RPMI7951 (cell line): ENCODE data around the gene OR11H7. TPM values are rescaled to one million over a fixed set of nuclear protein-coding genes. Genes with fewer than 3 reads are reported as not detected.
"Not testable (repeated sequence)": the region's sequence is repeated elsewhere in the genome, so short reads cannot be mapped to it uniquely, and the experiment has no call there.

ENCODE experiments used
- DNase-seq: peaks from one replicate; pipeline ENCODE4 v3.0.0-alpha.2; 2012; ENCODE audit warnings: low read depth
- total RNA-seq: library from RNA; depleted of rRNA; stranded (reverse); fragments of >200 nt; shearing (Covaris generic); gene quantifications from 2 replicates; pipeline ENCODE4 v1.2.3, GENCODE V29; 2014; rRNA removed

The OR11H7 gene
- not detected in 2 replicates for total RNA-seq

DNA sequence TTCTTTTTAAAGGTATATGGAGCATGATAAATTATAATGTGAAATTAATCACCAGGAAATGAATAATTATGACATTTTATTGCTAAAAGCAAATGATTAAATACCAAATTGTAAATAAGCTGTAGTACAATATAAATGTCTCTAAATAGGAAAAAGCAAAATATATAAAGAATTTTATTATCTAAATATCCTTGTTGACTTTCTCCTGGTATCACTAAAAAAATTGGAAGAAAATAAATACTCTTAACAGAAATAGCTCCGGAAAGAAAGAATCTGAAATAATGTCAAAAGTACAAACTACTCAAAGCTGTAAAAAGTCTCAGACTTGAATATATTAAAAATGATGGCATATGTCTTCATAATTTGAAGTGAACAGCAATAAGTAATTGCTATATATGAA lies at the start of gene OR11H7:
OR11H7 (plus strand) TSS at position 301 of the 400 bp plus-strand sequence.
- no peak for DNase-seq

DNA sequence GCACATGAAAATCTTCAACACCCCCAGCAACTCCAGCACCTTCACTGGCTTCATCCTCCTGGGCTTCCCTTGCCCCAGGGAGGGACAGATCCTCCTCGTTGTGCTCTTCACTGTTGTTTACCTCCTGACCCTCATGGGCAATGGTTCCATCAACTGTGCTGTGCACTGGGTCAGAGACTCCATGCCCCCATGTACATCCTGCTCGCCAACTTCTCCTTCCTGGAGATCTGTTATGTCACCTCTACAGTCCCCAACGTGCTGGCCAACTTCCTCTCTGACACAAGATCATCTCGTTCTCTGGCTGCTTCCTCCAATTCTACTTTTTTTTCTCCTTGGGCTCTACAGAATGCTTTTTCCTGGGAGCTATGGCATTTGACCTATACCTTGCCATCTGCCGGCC lies 49.6 kb upstream of the OR11H7 start:
- DNase-seq, result no peak

DNA sequence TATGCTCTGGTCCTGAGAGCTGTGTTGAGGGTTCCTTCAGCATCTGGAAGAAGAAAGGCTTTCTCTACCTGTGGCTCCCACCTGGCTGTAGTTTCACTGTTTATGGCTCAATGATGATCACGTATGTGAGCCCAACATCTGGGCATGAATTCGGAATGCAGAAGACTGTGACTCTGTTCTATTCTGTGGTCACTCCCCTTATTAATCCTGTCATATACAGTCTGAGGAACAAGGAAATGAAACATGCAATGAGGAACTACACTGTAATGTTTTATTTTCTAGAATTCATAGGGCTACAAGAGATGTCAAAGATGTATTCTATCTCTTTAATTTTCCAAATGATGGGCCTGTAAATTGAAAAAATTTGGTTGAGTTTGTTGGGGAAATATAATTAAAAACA lies 48.9 kb upstream of the OR11H7 start:
- DNase-seq, result no peak

DNA sequence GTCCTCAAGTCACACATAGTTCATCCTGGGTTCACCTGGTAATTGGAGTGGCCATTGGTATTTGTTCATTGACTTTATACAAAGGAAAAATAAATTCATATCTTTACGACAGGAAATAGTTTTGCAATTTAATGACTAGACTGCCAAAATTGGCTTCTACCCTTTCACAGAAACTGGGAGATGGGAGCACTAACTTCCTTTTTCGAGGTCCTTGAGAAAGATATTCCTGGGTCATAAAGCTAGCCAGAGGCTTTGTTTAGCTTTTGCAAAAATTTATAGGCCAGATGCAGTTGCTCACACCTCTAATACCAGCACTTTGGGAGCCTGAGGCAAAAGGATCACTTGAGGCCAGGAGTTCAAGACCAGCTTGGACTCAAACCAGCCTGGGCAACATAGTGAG lies 48.3 kb upstream of the OR11H7 start:
- DNase-seq, result no peak

DNA sequence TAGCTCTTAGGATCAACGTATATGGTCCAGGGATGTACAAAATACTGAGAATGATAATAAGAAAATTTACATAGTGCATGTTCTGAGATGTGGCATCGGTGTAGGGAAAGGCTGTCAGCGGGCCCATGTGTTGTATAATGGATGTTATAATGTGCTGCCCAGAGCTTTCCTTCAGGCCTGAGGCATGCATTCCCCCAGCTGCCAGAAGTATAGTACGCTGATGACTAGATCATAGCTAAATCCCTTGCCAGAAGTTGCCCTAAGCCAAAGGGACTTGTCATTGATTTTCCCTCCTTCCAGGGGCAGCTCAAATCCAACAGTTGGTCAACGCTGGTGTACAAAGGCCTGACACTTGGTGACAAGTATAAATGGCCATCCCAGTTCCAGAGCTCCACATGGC lies 44.6 kb upstream of the OR11H7 start:
- no peak for DNase-seq

DNA sequence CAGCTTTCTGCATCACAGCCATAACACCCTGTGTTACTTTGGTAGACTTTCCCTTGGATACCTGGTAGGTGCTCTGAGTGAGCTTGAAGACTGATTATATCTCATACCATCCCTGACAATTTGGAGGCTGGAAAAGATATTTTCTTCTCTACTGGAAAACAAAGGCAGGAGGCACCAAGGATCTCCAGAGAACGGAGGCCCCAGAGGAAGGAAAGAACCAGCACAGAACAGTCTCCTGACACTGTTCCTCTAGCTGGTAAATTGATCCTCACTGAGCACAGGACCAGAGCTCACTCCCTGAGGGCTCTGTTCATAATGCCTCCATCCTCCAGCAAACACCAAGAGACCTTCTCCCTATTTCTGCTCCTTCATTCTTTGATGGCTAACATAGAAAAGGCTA lies 38.2 kb upstream of the OR11H7 start, which contains the start of gene OR11G2:
OR11G2 (plus strand) TSS at position 301 of the 400 bp plus-strand sequence. CDS start 6,542 bp downstream, outside the sequence.
- no peak for DNase-seq

DNA sequence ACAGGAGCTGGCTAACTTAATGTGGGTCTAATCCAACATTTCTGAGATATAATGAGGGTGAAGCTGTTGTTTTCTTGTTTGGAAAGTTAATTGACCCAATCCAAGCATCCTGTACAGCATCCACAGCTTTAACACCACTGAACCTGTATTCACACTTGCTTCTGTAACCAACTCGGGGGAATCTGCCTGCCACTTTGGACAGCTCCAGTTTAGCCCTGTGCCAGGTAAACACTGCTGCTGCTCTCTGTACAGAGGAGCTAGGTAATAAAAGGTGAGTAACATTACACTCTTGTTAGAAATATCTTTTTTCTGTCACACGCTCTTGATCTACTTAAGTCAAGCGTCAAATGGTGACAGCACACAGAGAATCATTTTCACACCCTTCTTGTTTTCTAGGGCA lies 37.4 kb upstream of the OR11H7 start:
- DNase-seq, result no peak

DNA sequence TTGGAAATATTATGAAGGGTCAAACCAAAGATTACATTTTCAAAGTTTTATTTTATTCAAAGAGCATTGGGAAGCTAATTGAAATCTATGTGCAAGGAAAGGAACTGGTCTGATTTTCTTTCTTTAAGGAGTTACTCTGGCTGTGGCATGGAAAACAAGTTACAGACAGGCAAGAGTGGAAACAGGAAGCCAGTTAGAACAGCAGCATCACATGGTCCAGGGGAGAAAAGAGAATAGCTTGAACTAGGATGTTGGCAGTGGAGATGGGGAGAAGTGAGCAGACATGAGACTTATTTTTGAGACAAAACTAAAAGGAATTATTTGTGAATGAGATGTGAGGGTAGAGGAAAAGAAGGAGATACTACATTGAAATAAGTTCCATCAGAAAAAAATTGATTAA lies 34.7 kb upstream of the OR11H7 start:
- DNase-seq, result no peak

DNA sequence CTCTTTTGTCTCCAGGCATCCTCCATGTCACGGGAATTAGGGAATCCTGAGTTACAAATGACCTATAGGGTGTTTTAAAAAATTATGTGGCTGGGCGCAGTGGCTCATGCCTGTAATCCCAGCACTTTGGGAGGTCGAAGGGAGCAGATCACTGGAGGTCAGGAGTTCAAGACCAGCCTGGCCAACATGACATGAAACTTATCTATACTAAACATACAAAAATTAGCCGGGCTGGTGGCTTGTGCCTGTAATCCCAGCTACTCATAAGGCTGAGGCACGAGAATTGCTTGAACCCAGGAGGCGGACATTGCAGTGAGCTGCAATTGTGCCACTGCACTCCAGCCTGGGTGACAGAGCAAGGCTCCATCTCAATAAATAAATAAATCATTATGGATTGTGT lies 33.6 kb upstream of the OR11H7 start:
- not testable (repeated sequence) for DNase-seq

DNA sequence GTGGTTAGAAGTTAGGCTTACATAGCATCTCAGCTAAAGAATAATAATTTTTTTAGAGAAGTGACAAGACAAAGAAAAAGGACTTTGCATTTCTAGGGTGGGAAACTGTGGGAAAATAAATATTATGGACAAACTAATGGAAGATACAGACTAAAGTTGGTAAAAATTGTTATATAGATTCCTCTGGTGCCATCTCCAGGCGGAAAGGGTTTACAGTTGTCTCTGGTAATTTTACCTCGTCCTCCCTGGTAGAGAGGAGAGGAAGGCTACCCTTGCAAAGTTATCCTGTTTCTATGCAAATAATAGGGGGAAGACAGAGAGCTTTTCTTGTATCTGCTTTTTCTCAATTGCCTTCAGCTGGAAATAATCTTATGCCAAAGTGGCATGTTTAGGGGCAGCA lies 32.9 kb upstream of the OR11H7 start:
- no peak for DNase-seq

DNA sequence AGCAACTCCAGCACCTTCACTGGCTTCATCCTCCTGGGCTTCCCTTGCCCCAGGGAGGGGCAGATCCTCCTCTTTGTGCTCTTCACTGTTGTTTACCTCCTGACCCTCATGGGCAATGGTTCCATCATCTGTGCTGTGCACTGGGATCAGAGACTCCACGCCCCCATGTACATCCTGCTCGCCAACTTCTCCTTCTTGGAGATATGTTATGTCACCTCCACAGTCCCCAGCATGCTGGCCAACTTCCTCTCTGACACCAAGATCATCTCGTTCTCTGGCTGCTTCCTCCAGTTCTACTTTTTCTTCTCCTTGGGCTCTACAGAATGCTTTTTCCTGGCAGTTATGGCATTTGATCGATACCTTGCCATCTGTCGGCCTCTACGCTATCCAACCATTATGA lies 31.3 kb upstream of the OR11H7 start:
- no peak for DNase-seq

DNA sequence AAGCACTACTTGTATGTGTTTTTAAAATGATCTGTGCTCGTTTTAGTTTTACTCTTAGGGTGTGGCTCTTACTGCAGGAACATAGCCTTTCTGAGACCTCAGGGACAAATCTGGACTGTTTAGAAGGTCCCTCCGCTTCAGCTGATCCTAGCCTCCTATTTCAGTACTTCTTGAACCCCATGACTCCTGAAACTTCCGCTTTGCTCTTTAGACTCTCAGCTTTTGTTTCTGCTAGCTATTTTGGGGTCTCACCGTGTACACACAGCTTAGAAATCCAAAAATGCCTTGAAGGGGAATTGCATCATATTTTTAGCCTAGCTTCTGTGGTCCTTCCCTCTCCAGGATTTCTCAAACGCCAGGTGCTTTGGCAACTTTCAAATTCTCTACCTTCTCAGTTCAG lies 29.8 kb upstream of the OR11H7 start:
- no peak for DNase-seq

DNA sequence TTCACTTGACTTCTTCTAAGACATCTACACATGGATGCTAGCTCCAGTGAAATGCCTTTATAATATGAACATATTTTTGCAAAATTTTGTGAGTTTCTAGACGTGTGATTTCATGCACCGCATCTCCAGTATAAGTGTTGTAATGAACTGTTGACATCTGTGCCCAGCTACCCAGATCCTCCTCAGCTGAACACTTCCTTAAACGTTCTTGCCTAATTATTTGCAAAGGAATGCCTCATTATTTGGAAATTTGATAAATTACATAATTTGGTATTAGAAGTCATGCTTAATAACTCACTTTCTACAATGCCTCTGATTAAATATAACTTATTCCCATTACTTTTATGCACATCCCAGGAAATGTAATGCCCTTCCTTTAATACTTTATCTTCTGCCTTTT lies 24.1 kb upstream of the OR11H7 start:
- DNase-seq, result no peak

DNA sequence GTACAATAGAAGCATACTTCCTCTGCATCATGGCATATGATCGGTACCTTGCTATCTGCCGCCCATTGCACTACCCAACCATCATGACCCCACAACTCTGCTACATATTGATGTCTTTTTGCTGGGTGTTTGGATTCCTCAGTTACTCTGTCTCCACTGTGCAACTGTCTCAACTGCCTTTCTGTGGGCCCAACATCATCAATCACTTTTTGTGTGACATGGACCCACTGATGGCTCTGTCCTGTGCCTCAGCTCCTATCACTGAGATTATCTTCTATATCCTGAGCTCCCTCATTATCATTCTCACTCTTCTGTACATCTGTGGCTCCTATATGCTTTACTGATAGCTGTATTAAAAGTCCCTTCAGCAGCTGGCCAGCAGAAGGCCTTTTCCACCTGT lies 19.2 kb upstream of the OR11H7 start:
- no peak for DNase-seq

DNA sequence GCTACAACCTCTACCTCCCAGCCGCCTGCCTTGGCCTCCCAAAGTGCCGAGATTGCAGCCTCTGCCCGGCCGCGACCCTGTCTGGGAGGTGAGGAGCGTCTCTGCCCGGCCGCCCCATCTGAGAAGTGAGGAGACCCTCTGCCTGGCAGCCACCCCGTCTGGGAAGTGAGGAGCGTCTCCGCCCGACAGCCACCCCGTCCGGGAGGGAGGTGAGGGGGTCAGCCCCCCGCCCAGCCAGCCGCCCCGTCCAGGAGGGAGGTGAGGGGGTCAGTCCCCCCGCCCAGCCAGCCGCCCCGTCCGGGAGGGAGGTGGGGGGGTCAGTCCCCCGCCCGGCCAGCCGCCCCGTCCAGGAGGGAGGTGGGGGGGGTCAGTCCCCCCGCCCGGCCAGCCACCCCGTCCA lies 16.4 kb upstream of the OR11H7 start:
- DNase-seq, result not testable (repeated sequence)

DNA sequence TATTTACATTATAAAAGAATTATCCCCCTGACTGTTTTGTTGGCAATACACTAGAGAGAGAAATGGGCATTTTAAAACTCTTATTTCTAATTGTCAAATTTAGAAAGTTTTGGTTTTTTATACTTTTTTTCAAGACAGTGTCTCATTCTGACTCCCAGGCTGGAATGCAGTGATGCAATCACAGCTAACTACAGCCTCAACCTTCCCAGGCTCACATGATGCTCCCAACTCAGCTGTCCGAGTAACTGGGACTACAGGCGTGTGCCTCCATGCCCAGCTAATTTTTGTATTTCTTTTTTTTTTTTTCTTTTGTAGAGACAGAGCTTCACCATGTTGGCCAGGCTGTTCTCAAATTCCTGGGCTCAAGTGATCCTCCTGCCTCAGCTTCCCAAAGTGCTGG lies 13.6 kb upstream of the OR11H7 start:
- peak; percentile 4 for DNase-seq

DNA sequence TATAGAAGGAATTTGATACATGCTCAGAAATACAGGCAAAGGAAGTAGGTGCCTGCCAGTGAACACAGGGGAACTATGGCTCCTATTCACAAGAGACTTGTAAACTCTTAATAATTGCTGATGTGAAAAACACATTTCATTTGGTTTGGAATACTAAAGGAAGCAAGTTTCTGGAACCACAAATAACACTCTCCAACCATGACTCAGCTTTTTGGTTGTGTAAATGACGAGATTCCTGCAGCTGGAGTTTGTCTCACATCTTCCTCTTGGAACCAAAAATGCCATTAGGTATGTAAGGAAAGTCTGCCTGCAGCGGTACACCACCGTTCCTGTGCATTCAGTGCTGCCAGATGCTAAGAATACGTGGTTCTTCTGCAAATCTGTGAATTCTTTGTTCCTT lies 9.7 kb upstream of the OR11H7 start:
- peak; percentile 51 for DNase-seq

DNA sequence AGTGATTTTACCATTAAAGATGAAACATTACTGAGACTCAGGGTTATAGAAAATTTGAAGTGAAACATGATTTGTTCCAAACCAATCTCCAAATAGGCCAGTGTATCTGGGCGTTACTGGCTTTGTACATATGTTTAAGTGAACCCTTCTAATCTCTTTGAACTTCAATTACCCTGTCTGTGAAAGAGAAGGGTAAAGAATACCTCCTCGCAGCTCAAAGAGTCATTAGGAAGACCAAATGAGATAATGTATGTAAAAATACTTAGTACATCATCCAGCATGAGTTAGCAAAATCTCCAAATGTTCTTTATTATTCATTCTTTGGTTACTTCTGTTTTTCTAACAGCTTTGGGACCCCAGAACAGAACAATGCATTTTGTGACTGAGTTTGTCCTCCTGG lies 5.4 kb upstream of the OR11H7 start, which contains the start of gene OR11H6:
OR11H6 (plus strand) TSS at position 301 of the 400 bp plus-strand sequence; CDS start at position 301, 0 bp downstream.
- no peak for DNase-seq

DNA sequence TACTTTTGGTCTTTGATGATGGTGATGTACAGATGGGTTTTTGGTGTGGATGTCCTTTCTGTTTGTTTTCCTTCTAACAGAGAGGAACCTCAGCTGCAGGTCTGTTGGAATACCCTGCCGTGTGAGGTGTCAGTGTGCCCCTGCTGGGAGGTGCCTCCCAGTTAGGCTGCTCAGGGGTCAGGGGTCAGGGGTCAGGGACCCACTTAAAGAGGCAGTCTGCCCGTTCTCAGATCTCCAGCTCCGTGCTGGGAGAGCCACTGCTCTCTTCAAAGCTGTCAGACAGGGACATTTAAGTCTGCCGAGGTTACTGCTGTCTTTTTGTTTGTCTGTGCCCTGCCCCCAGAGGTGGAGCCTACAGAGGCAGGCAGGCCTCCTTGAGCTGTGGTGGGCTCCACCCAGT lies 6.6 kb downstream of the OR11H7 start:
- DNase-seq, result not testable (repeated sequence)

DNA sequence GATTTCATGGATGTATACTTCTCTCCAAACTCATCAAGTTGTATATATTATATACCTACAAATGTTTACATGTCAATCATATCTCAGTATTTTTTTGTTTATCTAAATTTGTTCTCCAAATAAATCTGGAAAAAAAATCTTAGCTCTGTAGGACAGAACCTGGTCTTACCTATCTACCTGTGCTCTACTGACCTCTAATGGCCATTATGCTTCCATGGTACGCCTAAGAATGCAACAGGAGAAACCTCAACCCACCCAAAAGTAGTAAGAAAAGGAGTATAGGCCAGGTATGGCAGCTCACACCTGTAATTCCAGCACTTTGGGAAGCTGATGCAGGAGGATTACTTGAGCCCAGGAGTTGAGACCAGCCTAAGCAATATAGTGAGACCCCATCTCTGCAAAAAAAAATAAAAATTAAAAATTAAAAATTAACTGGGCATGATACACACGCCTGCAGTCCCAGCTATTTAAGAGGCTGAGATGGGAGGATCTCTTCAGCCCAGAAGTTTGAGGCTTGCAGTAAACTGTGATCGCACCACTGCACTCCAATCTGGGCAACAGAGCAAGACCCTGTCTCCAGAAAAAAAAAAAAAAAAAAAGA lies 19.0 kb downstream of the OR11H7 start:
- no peak for DNase-seq

DNA sequence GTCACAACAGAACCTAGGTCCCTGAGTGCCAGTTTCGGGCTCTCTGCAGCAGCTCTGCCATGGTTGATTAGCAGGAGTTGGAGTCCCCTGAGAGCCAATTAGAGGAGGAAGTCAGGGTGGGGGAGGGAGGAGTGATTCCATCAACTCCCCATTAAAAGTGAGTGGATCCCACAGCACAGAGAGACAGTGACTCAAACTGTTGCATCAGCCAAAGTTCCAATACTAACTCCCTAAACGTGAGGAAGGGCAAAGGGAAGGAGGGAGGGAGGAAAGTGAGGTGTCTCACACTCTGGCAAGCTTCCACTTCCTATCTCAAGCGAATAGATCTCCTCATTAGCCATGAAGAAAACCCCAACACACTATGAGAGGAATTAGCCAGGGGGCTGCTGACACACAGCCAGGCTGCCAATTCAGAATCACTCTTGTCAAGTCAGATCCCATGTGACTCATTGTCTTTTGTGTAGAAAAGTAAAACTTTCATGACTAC lies 33.9 kb downstream of the OR11H7 start:
- peak; percentile 90 for DNase-seq

DNA sequence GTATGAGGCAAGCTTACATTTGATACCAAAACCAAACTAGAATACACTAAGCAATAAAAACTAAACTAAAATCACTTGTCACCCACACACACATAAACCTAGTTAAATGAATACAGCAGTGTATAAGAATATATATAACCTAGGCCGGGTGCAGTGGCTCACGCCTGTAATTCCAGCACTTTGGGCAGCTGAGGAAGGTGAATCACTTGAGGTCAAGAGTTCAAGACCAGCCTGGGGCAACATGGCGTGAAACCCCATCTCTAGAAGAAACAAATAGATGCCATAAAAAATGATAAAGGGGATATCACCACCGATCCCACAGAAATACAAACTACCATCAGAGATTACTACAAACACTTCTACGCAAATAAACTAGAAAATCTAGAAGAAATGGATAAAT lies 35.6 kb downstream of the OR11H7 start:
- peak; percentile 67 for DNase-seq

DNA sequence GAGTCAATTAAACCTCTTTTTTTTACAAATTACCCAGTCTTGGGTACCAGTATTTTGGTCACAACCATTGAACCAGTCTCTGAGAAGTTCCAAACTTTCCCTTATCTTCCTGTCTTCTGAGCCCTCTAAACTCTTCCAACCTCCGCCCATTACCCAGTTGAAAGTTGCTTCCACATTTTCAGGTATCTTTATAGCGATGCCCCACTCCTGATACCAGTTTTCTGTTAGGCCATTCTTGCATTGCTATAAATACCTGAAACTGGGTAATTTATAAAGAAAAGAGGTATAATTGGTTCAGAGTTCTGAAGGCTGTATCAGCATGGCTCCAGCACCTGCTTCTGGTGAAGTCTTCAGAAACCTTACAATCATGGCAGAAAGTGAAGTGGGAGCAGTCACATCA lies 45.3 kb downstream of the OR11H7 start:
- DNase-seq, result no peak

DNA sequence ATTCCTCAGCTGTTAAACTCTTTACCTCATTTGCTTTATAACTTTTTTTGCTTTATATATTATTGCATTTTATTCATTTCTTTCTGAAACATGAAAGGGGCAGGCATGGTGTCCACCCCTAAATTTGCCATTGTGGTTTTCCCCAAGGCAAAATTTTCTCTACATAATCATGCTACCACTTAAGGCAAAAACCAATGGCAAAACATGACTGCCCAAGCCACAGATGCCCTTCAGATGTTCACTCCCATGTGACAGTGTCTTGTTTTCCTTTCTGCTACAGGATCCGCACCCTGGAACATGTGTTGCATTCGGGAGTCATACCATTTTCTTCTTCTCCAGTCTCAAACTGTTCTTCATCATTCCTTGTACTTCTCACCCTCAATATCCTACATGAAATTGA lies 48.6 kb downstream of the OR11H7 start:
- no peak for DNase-seq
